Measurements from ENCODE around the gene GCAT. TPM values are rescaled to one million over a fixed set of nuclear protein-coding genes. Genes with fewer than 3 reads are reported as not detected.

Gene GCAT
- polyA plus RNA-seq, 1 of the 3 experiments (the other 2 are of a cell fraction): 24.2 TPM

- peaks cover 9% of the 10 kb centered on the region; the same call in 1 of the 2 replicates for H3K79me2 ChIP-seq (ENCODE audit: insufficient read depth)
- no peaks in the 10 kb centered on the region for H3K9me3 ChIP-seq
- H3K4me3 ChIP-seq (ENCODE audit: low read depth in 2 of 2, low read length in 1 of 2): no peak overlapping the region
- ChIA-PET POLR2A (no interaction called here), CTCF (no interaction called here)
- no peaks in the 10 kb centered on the region for H3K9me2 ChIP-seq
- no peak overlapping the region for H3K27ac ChIP-seq (ENCODE audit: low read depth in 2 of 2, low read length in 1 of 2)
- no peaks in the 10 kb centered on the region for H3K27me3 ChIP-seq (ENCODE audit: insufficient read depth)
- H3K36me3 ChIP-seq (replicated peaks in 1 of 2; ENCODE audit: control insufficient read depth in 1 of 2, insufficient read depth in 2 of 2, low read length in 1 of 2): peaks cover 19 to 59% of the 10 kb centered on the region in 2 experiments
- H3F3A ChIP-seq (replicated peaks; ENCODE audit: insufficient read depth): peaks cover 10% of the 10 kb centered on the region
- no peak for TF ChIP-seq GABPA (IDR thresholded peaks at IDR 0.05; ENCODE audit: low read depth)
- TF ChIP-seq SMC3 (IDR thresholded peaks at IDR 0.05; ENCODE audit: low read depth, low read length): no peak
- TF ChIP-seq GATA2 (CRISPR knock-in tag; IDR thresholded peaks at IDR 0.05): no peak
- TF ChIP-seq POLR2AphosphoS5 (IDR thresholded peaks at IDR 0.05; ENCODE audit: low read depth, low read length): no peak
- no peak for TF ChIP-seq USF2 (IDR thresholded peaks at IDR 0.05; ENCODE audit: borderline replicate concordance, low read depth, low read length)
- no peak for TF ChIP-seq EZH2phosphoT487 (IDR thresholded peaks at IDR 0.05; ENCODE audit: borderline replicate concordance, low read depth)
- H3K9ac ChIP-seq: no peak overlapping the region
- no peak overlapping the region for H3K4me2 ChIP-seq
- H2AFZ ChIP-seq (ENCODE audit: low read depth): no peak overlapping the region
- 90% methylated on average over 3 of the region's 3 CpGs for WGBS (ENCODE audit: low lambda C conversion rate)
- 0 out of 2 replicates have a peak, but pooled peaks cover 4% of the 10 kb centered on the region for H4K20me1 ChIP-seq (ENCODE audit: insufficient read depth)
- no peak for DNase-seq
- no peaks in the 10 kb centered on the region for H3K4me1 ChIP-seq (ENCODE audit: control insufficient read depth in 1 of 2, insufficient read depth in 2 of 2, low read depth in 1 of 2, low read length in 1 of 2)
Measured at GRCh38 chr22:37760152-37760551, 47.6 kb upstream of the GCAT start.

- POLR2A ChIA-PET: interaction anchor here (1.3 kb wide), 1 partner anchor 10 kb away, joined by 4 read pairs; no protein-coding TSS in a partner anchor
- H3K36me3 ChIP-seq (replicated peaks in 1 of 2; ENCODE audit: control insufficient read depth in 1 of 2, insufficient read depth in 2 of 2, low read length in 1 of 2): peaks cover 12 to 45% of the 10 kb centered on the region in 2 experiments
- CTCF ChIA-PET: interaction anchor here (1.0 to 2.1 kb wide), 3 partner anchors 9 to 138 kb away, joined by 3 to 5 read pairs (median 3); no protein-coding TSS in a partner anchor
Measured at GRCh38 chr22:37762389-37762836, 45.3 kb upstream of the GCAT start.

More at GRCh38 chr22:37762389-37762836, 45.3 kb upstream of the GCAT start:
- no peaks in the 10 kb centered on the region for H3K9me2 ChIP-seq
- TF ChIP-seq MEF2A (IDR thresholded peaks at IDR 0.05; ENCODE audit: borderline replicate concordance, low read depth) (no peak), TCF12 (IDR thresholded peaks at IDR 0.05) (no peak), GABPA (IDR thresholded peaks at IDR 0.05; ENCODE audit: low read depth) (no peak), CTCF (IDR thresholded peaks at IDR 0.05) (no peak), FOSL2 (IDR thresholded peaks at IDR 0.05; ENCODE audit: borderline replicate concordance, low read depth) (no peak), YY1 (IDR thresholded peaks at IDR 0.05; ENCODE audit: low read depth) (no peak), CHD2 (IDR thresholded peaks at IDR 0.05; ENCODE audit: low read length, partially characterized antibody) (no peak)
- no peak overlapping the region for H3K27ac ChIP-seq (ENCODE audit: low read depth in 2 of 2, low read length in 1 of 2)
- no peak for DNase-seq
- no peaks in the 10 kb centered on the region for H3K27me3 ChIP-seq (ENCODE audit: insufficient read depth)
- no peaks in the 10 kb centered on the region for H3K79me2 ChIP-seq (ENCODE audit: insufficient read depth)
- H3K9me3 ChIP-seq: no peaks in the 10 kb centered on the region
- 0 out of 2 replicates have a peak, but pooled peaks cover 4% of the 10 kb centered on the region for H4K20me1 ChIP-seq (ENCODE audit: insufficient read depth)
- H3K9ac ChIP-seq: no peak overlapping the region
- no peaks in the 10 kb centered on the region for H3K4me1 ChIP-seq (ENCODE audit: control insufficient read depth in 1 of 2, insufficient read depth in 2 of 2, low read depth in 1 of 2, low read length in 1 of 2)
- peaks cover 7% of the 10 kb centered on the region for H3F3A ChIP-seq (replicated peaks; ENCODE audit: insufficient read depth)
- H3K4me3 ChIP-seq (ENCODE audit: low read depth in 2 of 2, low read length in 1 of 2): no peak overlapping the region
- 79% methylated on average over 9 of the region's 10 CpGs for WGBS (ENCODE audit: low lambda C conversion rate)
- no peak overlapping the region for H2AFZ ChIP-seq (ENCODE audit: low read depth)
- no peak overlapping the region for H3K4me2 ChIP-seq
